Stimulated activated CD4-positive, alpha-beta T cell treated with anti-CD3 and anti-CD28 coated beads, Interleukin-15, amount 100 ng/mL, for 1 hour (primary cell): ENCODE data around the gene SCMH1.

Experiments
- DNase-seq, 2 donors: peaks; one replicate each; pipeline ENCODE4 v3.0.0-alpha.2; 2020; ENCODE audit warnings: low read depth in 1 of 2, low spot score in 1 of 2

SCMH1 gene

GRCh38 chr1:41032147-41032546 is 210.0 kb downstream of the SCMH1 start:
- DNase-seq: no peak

DNA sequence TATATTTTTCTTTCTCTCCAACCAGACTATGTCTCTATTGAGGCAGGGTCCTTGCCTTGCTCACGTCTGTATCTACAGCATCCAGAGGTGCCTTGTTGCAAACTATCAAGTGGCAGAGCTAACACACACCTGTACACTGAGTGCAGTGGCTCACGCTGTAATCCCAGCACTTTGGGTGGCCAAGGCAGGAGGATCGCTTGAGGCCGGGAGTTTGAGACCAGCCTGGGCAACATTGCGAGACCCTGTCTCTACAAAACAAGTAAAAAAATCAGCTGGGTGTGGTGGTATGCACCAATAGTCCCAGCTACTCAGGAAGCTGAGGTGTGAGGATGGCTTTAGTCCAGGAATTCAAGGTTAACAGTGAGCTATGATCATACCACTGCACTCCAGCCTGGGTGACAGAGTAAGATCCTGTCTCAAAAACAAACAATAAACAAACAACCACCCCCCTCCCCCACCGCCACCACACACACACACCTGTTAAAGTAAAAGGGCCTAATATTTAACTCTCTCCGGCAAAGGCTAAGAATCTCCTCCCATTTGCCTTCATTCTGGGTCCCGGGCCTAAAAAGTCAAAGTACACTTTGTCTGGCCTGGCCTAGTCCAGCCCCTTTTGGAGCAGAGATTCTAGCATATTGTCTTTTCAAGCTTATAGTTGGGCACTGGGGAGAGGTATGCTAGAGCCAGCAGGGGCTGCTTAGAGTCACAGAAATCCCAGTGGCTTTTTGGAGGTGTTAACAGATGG is 211.1 kb downstream of the SCMH1 start:
- no peak for DNase-seq

DNA sequence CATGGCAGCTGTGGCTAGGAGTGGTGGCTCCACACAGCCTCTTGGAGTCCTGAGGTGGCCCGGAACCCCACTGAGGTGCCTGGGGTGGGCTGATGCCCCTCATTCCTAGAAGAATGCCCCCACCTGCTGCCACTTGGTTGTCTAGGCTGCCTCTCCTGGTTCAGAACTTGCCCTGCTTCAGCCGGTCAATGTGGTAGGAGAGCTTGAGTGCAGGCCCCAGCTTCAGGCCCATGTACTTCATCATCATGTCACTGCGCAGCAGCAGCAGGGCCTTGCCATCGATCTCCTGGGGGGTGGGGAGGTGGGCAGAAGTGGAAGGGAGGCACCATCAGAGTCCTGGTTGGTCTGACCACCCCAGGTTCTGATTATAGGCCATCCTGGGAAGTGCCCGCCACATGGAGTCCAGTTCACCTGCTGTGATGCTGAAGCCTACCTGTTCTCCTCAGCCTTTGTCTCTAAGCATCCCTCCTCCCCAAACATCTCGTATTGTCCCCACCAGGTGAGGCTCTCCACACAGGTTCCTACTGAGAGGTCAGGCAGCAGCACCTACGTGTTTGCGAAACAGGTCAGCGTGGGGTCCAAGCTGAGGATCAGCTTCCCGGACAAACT is 214.0 kb downstream of the SCMH1 start:
- DNase-seq: no peak

- no peak for DNase-seq
These were observed 215.9 kb downstream of the SCMH1 start for GRCh38 chr1:41025979-41026819.

GRCh38 chr1:41024953-41025352 is 217.2 kb downstream of the SCMH1 start:
- no peak for DNase-seq

- DNase-seq: no peak
These were observed 218.7 kb downstream of the SCMH1 start for GRCh38 chr1:41023279-41023990.

GRCh38 chr1:41022424-41022823 is 219.7 kb downstream of the SCMH1 start:
- DNase-seq: no peak

GRCh38 chr1:41021526-41022308 is 220.4 kb downstream of the SCMH1 start, which contains the start of gene SLFNL1:
SLFNL1 (minus strand) TSS chr1:41021725; CDS start chr1:41020660, 1,065 bp downstream.
- DNase-seq: no peak

GRCh38 chr1:41020654-41021053 is 221.5 kb downstream of the SCMH1 start:
- no peak for DNase-seq

GRCh38 chr1:41020109-41020576 is 222.0 kb downstream of the SCMH1 start:
- DNase-seq: no peak

DNA sequence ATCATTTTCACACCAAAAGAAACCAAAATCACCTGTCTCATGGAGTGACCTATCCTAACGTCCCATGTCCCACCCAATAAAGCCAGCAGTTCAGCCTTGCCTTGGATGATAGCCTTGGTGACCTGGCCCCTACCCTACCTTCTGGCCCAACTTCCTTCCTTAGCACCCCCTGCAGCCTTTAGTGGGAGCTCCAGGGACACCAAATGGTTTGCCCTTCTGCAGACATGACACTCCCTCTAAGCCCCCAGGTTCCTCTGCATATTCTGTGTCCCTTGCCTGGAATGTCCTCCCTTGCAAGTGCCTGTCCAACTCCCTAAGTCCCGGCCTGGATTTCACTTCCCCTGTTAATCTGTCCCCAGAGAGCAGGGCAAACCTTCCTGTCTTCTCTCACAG is 222.8 kb downstream of the SCMH1 start:
- no peak for DNase-seq

DNA sequence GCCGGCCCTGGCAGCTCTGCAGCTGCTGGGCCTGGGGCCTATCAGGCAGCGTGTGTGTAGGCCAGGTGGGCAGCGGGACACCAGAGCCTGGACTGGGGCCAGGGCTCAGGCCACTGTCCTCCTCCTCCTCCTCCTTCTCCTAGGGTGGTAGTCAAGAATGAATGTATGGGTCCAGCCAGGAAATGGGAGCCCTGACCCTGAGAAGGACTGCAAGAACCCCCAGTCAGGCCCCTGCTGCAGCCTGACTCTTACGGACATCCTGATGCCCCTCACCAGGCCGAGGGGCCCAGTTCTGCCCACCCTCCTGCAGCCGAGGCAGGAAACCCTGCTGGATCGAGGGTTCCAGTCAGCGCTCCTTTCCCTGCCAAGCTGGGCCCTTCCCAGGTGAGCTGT is 224.1 kb downstream of the SCMH1 start:
- no peak for DNase-seq

DNA sequence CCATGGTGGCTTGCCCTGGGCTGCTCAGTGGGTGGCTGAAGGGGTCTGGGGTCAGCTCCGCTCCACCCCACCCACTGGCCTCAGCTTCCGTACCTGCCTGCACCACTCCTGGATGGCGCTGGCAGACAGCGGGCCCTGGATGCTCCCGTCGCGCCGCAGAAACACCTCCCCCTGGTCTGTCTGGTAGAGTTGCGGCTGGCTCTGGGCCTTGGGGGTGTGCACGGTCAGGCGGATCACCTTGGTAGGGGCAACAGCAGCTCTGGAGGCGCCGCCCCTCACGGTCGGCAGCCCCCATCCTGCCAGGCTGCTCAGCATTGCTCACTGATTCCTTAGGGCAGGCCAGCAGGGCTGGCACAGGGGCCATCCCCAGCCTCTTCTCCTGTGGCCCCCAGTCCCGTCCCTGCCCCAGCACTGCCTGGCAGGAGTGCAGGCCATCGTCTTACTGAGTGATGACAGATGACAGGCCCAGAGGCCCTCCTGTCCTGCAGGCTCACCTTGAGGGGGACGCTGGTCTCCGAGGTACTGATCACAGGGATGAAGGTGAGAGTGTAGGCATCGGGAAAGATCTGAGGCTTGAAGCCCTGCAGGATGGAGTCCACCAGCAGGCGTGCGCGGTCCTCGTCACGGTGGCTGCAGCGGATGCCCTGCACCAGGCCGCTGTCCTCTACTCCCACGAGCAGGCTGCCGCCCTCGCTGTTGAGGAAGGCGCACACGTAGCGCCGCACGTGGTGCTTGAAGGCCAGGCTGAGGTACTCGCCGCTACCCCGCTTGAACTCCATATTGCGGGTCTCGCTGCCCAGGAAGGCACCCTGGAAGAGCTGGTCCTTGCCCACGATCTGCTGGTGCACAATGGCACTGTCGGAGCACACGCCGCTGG is 224.7 kb downstream of the SCMH1 start:
- no peak for DNase-seq

DNA sequence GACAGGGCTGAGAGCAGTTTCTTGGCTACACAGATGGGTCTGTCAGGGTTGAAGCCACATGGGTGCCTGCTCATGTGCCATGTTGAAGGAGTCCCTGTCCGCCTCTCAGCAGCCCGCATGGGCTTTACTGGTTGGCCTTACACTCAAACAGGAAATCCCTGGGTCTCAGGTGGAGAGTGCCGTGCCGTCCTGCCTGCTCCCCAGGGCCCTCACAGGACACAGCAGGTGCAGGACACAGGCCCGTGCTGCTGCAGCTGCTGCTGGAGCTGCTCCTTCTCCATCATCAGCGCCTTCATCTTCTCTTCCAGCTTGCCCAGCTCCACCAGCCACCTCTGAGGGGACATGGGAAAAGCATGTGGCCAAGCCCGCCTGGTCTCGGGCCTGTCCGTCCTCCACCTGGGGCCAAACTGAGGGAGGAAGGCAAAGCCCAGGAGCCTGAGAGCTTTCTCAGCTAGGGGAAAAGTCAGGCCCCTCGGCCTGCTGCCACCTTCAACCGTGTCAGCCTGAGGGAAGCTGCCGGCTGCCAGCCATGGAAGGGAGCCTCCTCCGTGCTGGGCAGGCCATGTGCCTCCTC is 226.1 kb downstream of the SCMH1 start:
- no peak for DNase-seq

DNA sequence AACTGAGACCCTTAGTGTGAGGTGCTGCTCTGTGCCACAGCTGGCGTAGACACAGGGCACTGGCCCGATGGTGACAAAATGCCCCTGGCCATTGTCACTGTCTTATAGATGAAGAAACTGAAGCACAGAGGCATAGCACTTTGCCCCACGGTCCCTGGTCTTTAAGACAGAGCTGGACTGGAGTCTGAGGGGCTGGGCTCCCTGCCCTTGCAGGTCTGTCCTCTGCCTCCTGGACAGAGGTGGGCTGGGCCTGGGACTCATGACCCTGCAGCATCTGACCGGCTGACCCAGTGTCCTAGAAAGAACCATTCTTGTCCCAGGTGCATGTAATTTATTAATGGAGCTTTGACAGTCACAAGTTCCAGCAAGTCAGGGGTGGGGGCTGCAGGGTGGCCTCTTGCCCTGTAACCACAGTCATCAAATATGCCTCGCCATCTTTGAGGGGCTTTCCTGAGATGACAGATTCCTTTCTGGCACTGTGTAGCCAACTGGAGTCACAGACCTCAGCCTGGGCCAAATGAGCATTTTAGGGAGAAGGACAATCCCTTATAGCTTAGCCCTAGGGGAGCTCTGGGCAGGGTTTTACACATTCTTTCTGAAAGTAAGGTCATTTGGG is 226.7 kb downstream of the SCMH1 start:
- no peak for DNase-seq

DNA sequence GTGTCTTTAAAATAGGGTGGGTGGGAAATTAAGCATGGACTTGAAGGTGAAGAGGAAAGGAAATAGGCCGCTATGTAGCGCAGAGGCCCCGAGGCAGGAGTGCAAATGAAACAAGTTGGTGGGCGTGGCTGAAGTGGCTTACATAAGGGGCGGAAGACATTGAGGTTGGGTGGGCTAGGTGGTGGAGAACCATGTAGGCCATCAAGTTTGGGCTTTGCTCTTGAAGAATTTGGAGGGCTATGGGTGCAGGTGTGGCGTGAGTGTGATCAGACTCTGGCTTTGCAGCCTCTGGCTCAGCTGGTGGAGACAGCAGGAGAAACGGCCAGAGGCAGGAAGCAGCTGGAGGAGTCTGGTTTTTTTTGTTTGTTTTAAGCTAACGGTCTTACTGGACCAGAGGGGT is 227.2 kb downstream of the SCMH1 start:
- DNase-seq: no peak

DNA sequence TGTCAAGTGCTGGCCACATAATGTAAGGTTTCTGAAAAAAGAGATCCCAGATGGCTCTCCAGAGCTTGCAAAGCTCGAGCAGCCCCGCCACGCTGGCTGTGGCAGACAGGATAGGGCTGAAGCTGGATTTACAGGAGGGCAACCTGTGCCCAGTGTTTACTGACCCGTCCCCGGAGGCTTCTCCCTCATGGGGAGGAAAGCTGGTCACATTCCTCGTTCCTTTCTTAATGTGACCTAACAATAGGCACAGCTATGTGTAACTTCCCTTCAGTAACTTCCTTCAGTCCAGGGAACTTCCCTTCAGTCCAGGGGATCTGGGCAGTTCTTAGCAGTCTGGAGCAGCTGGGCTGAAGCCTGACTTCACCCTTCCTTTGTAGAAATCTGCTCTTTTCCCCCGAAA is 228.3 kb downstream of the SCMH1 start:
- no peak for DNase-seq

- DNase-seq: no peak
These were observed 229.1 kb downstream of the SCMH1 start for GRCh38 chr1:41013024-41013423.

- DNase-seq: no peak
These were observed 231.8 kb downstream of the SCMH1 start for GRCh38 chr1:41010345-41010744.
